K562 (cell line): ENCODE results near the gene PPT2. TPM values are rescaled to one million over a fixed set of nuclear protein-coding genes. Genes with fewer than 3 reads are reported as not detected.

Experiments used
- CBFA2T3 ChIP-seq: fragments of 450-650 bp; IDR thresholded peaks from 2 replicates; pipeline ENCODE4 v1.6.1; 2017
- FIP1L1 ChIP-seq: fragments of 200-400 bp; formaldehyde crosslinking; IDR thresholded peaks from 2 replicates; pipeline ENCODE4 v1.6.1; 2018; ENCODE audit warnings: mild to moderate bottlenecking, low read depth, low read length; ENCODE audit not compliant: poor library complexity, severe bottlenecking
- GABPB2 ChIP-seq: fragments of 250-450 bp; sonication (Bioruptor Pico); conservative IDR thresholded peaks from 2 replicates; pipeline ENCODE4 v1.5.1; 2021; ENCODE audit warnings: mild to moderate bottlenecking
- KAT2B ChIP-seq: IDR thresholded peaks from one replicate; pipeline ENCODE4 v1.6.1; 2012; ENCODE audit warnings: low read depth, mild to moderate bottlenecking, control low read depth, inconsistent platforms, low read length, moderate library complexity
- KAT7 ChIP-seq: sonication (generic); formaldehyde crosslinking; IDR thresholded peaks from 2 replicates; pipeline ENCODE4 v1.8.0; 2022; ENCODE audit warnings: missing genetic modification reagents, mild to moderate bottlenecking, borderline replicate concordance
- MBD2 ChIP-seq: sonication (generic); IDR thresholded peaks from 2 replicates; pipeline ENCODE4 v1.6.1; 2016; ENCODE audit warnings: low read depth, borderline replicate concordance
- NFXL1 ChIP-seq: fragments of 450-650 bp; formaldehyde crosslinking; IDR thresholded peaks from 2 replicates; pipeline ENCODE4 v1.4.0; 2021; ENCODE audit warnings: mild to moderate bottlenecking
- PRMT5 ChIP-seq: sonication (generic); formaldehyde crosslinking; IDR thresholded peaks from 2 replicates; pipeline ENCODE4 v1.5.0; 2020; ENCODE audit warnings: missing genetic modification reagents
- RB1 ChIP-seq: fragments of 450-650 bp; IDR thresholded peaks from 2 replicates; pipeline ENCODE4 v1.6.1; 2017; ENCODE audit warnings: low read depth, mild to moderate bottlenecking
- RFX5 ChIP-seq: IDR thresholded peaks from 2 replicates; pipeline ENCODE4 v1.6.1; 2011; ENCODE audit warnings: low read depth, mild to moderate bottlenecking, improper control_type of control experiment, low read length
- SMARCA5 ChIP-seq: fragments of 450-650 bp; IDR thresholded peaks from 2 replicates; pipeline ENCODE4 v1.6.1; 2016
- SREBF1 ChIP-seq: fragments of 150-350 bp; IDR thresholded peaks from 2 replicates; pipeline ENCODE4 v1.6.1; 2014; ENCODE audit warnings: antibody characterized with exemption, low read depth, low read length, borderline replicate concordance
- SRSF7 ChIP-seq: fragments of 200-400 bp; formaldehyde crosslinking; optimal IDR thresholded peaks from 2 replicates; pipeline ENCODE3; 2017; ENCODE audit warnings: mild to moderate bottlenecking, low read depth, low read length
- STAT5A ChIP-seq: IDR thresholded peaks from 2 replicates; pipeline ENCODE4 v1.6.1; 2012; ENCODE audit warnings: low read length, inconsistent platforms, borderline replicate concordance
- TAL1 ChIP-seq: fragments of 450-650 bp; IDR thresholded peaks from 2 replicates; pipeline ENCODE4 v1.6.1; 2016; ENCODE audit warnings: mild to moderate bottlenecking
- THRAP3 ChIP-seq: fragments of 450-650 bp; IDR thresholded peaks from 2 replicates; pipeline ENCODE4 v1.6.1; 2016; ENCODE audit warnings: mild to moderate bottlenecking, inconsistent platforms, borderline replicate concordance
- YY1 ChIP-seq, 3 experiments: IDR thresholded peaks; 2 replicates each; pipeline ENCODE4 v1.6.1; 2011; ENCODE audit warnings: low read length in 2 of 3, mild to moderate bottlenecking in 2 of 3, moderate library complexity in 2 of 3, borderline replicate concordance in 1 of 3, control low read depth in 1 of 3, low read depth in 1 of 3; ENCODE audit not compliant: insufficient read depth in 3 of 3, insufficient replicate concordance in 2 of 3, control insufficient read depth in 1 of 3, insufficient read length in 1 of 3; ENCODE audit errors: extremely low read depth in 1 of 3
- ZNF143 ChIP-seq: sonication (generic); formaldehyde crosslinking; IDR thresholded peaks from 2 replicates; pipeline ENCODE4 v1.9.0; 2022; ENCODE audit warnings: mild to moderate bottlenecking, missing genetic modification reagents
- ZNF197 ChIP-seq: fragments of 200-800 bp; sonication (Bioruptor generic); IDR thresholded peaks from 2 replicates; pipeline ENCODE4 v1.6.1; 2016; ENCODE audit warnings: low read depth, missing genetic modification characterization, missing compliant biosample characterization
- ZNF354B ChIP-seq: fragments of 250-450 bp; sonication (Bioruptor Pico); IDR thresholded peaks from 2 replicates; pipeline ENCODE4 v1.4.0; 2020
- ZNF444 ChIP-seq: fragments of 250-450 bp; sonication (Bioruptor Pico); IDR thresholded peaks from 2 replicates; pipeline ENCODE4 v1.4.0; 2020; ENCODE audit warnings: mild to moderate bottlenecking, moderate library complexity
- polyA plus RNA-seq, 8 experiments: library from polyadenylated mRNA; depleted of rRNA in 4 of 8; stranded (reverse) in 5 of 8; unstranded in 3 of 8; fragments of >200 nt; fragmentation: Nextera tagmentation in 2 of 8; fragmentation: Illumina TruSeq in 1 of 8; extraction: Ambion mirVana in 2 of 8; extraction: Trizol in 1 of 8; gene quantifications; 2 replicates each; pipeline versions ENCODE4 v1.2.1 to v1.2.3, GENCODE V29; 2011 to 2014; ENCODE audit warnings: inconsistent platforms in 1 of 8, missing spikeins in 1 of 8
- total RNA-seq, 7 experiments: library from RNA; depleted of rRNA in 6 of 7; stranded (reverse); fragments of >200 nt in 6 of 7; fragmentation: Illumina TruSeq in 2 of 7; extraction: Trizol in 2 of 7; gene quantifications; 2 replicates each; pipeline versions ENCODE4 v1.2.1 to v1.2.3, GENCODE V29; 2011 to 2021; ENCODE audit warnings: low replicate concordance in 1 of 7
- TF ChIP-seq, protein P1 (sequence below): fragments of 250-450 bp; sonication (Bioruptor Pico); IDR thresholded peaks from 2 replicates; pipeline ENCODE4 v1.5.0; 2021; ENCODE audit warnings: mild to moderate bottlenecking, moderate library complexity
- TF ChIP-seq, protein P2 (sequence below): sonication (generic); formaldehyde crosslinking; IDR thresholded peaks from 2 replicates; pipeline ENCODE4 v1.8.0; 2022; ENCODE audit warnings: mild to moderate bottlenecking, missing genetic modification reagents
- TF ChIP-seq, protein P3 (sequence below): fragments of 450-650 bp; formaldehyde crosslinking; conservative IDR thresholded peaks from 2 replicates; pipeline ENCODE4 v1.4.0; 2022; ENCODE audit warnings: mild to moderate bottlenecking, missing genetic modification characterization

The PPT2 gene
- total and polyA plus RNA-seq, 9 of the 15 experiments (the other 6 are each of a cell fraction or from before 2014, with no cell fraction given), result 27.4 to 98.8 (median 69.9) TPM

DNA sequence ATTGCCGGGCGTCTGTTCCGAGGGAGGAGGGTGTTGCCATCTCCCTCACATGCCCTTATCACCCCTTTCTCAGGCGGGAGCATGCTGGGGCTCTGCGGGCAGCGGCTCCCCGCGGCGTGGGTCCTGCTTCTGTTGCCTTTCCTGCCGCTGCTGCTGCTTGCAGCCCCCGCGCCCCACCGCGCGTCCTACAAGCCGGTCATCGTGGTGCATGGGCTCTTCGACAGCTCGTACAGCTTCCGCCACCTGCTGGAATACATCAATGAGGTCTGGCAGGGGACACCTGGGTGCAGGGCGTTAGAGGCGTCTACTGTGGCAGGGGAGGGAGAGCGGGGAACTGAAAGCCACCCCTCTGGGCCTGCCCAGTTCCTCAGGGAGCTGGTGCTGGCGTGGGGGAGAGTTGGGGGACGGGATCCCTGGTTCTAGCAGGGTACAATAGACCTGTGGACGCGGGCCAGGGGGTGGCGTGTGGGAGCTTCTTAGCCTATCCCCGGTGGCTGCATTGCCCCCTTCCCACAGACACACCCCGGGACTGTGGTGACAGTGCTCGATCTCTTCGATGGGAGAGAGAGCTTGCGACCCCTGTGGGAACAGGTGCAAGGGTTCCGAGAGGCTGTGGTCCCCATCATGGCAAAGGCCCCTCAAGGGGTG lies 697 bp downstream of the PPT2 start (continued):
- TF ChIP-seq CBFA2T3 (peak; percentile 79), GABPB2 (CRISPR knock-in tag) (no peak), SRSF7 (no peak), PRMT5 (CRISPR knock-in tag) (no peak), SREBF1 (no peak), STAT5A (no peak), RFX5 (no peak), KAT7 (CRISPR knock-in tag) (no peak; the same call in 1 of the 2 replicates), ZNF197 (CRISPR knock-in tag) (peak; percentile 89), YY1 (IDR thresholded peaks at IDR 0.05; ENCODE audit: borderline replicate concordance in 1 of 3, control insufficient read depth in 1 of 3, extremely low read depth in 1 of 3, insufficient read depth in 3 of 3, insufficient read length in 1 of 3, insufficient replicate concordance in 2 of 3, low read depth in 1 of 3, low read length in 2 of 3) (peak in 2 of 3 experiments; percentile 50 to 52), RB1 (no peak; the same call in none of the 2 replicates), FIP1L1 (peak; percentile 25), MBD2 (no peak), TAL1 (no peak; the same call in 1 of the 2 replicates), SMARCA5 (peak; percentile 48; the same call in 1 of the 2 replicates), KAT2B (no peak), ZNF143 (CRISPR knock-in tag) (0 out of 2 replicates have a peak, but pooled peaks have one; percentile 25), ZNF354B (no peak), NFXL1 (CRISPR knock-in tag) (no peak), ZNF444 (CRISPR knock-in tag) (no peak), THRAP3 (no peak; the same call in 1 of the 2 replicates)
- TF ChIP-seq, protein P1, sequence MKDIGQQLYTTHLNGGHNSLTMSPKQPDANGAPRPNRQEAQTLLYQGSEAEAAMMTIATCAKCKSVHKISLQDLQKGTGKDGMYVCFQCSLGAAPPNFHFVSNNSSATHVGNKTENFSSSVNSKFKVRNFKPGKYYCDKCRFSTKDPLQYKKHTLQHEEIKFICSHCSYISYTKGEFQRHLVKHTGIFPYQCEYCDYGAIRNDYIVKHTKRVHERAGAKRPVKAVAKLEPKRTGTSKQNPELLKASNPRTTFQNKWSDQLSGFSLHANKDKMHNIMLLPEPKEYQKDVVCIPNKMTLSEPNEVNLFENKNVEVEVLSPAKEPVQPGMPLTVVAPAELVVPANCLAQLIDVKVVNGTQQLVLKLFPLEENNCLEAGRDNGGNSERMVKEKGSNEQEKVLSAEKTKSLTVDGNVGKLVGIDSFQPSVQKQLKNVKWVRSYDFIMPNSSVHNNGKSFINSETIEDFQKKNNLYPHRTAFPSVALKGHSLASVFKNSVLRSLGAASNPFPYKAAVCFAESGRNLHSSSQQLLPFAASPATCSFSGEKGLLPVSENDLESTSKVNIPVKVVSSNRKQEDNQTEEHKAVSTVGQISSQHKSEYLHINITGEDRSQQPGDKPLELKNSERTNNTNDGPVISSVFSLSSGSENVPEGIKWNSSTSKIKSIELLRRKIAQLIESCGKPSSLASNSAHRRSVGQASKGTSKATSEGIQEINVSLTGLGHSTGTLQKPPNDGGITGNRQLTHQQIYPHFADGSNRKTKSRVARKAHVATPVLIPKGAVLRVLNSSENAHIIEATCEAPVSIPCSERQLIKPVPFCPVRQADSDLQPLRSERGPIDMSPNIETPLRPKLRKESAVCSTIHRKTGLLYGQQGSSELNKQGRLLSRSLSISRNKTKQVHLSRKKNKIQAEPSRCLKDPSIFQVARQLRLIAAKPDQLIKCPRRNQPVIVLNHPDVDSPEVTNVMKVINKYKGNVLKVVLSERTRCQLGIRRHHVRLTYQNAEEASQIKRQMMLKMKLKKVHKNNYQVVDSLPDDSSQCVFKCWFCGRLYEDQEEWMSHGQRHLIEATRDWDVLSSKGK (CRISPR knock-in tag), result no peak
- TF ChIP-seq, protein P2, sequence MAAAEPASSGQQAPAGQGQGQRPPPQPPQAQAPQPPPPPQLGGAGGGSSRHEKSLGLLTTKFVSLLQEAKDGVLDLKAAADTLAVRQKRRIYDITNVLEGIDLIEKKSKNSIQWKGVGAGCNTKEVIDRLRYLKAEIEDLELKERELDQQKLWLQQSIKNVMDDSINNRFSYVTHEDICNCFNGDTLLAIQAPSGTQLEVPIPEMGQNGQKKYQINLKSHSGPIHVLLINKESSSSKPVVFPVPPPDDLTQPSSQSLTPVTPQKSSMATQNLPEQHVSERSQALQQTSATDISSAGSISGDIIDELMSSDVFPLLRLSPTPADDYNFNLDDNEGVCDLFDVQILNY (CRISPR knock-in tag), result no peak; the same call in 1 of the 2 replicates
- TF ChIP-seq, protein P3, sequence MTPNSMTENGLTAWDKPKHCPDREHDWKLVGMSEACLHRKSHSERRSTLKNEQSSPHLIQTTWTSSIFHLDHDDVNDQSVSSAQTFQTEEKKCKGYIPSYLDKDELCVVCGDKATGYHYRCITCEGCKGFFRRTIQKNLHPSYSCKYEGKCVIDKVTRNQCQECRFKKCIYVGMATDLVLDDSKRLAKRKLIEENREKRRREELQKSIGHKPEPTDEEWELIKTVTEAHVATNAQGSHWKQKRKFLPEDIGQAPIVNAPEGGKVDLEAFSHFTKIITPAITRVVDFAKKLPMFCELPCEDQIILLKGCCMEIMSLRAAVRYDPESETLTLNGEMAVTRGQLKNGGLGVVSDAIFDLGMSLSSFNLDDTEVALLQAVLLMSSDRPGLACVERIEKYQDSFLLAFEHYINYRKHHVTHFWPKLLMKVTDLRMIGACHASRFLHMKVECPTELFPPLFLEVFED, result no peak
